ENCODE data around the gene MTFMT.
"Not testable (repeated sequence)": the region's sequence is repeated elsewhere in the genome, so short reads cannot be mapped to it uniquely, and the experiment has no call there.

The MTFMT gene

GRCh38 chr15:65038836-65039235, 9.4 kb upstream of the MTFMT start:
- no peak for DNase-seq (ENCODE audit: low read depth in 2 of 2)

GRCh38 chr15:65038428-65038827, 9.0 kb upstream of the MTFMT start:
- DNase-seq (ENCODE audit: low read depth in 2 of 2) = no peak

GRCh38 chr15:65037309-65037708, 7.9 kb upstream of the MTFMT start:
- DNase-seq (ENCODE audit: low read depth in 2 of 2) = no peak

DNA sequence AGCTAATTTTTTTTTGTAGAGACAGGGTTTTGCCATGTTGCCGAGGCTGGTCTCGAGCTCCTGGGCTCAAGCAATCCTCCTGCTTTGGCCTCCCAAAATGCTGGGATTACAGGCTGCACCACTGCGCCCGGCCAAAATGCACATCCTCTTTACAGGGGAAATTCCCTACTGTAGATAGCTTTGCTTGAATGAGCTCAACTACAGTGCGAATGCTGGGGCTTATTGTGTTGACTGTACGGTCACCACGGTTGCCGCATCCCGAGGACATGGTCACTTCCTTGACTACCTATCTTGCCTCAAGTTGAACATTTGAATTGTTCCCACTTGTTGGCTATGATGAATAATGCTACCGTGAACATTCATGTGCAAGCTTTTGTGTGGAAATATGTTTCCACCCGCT, 5.3 kb upstream of the MTFMT start:
- DNase-seq (ENCODE audit: low read depth in 2 of 2) = no peak

DNA sequence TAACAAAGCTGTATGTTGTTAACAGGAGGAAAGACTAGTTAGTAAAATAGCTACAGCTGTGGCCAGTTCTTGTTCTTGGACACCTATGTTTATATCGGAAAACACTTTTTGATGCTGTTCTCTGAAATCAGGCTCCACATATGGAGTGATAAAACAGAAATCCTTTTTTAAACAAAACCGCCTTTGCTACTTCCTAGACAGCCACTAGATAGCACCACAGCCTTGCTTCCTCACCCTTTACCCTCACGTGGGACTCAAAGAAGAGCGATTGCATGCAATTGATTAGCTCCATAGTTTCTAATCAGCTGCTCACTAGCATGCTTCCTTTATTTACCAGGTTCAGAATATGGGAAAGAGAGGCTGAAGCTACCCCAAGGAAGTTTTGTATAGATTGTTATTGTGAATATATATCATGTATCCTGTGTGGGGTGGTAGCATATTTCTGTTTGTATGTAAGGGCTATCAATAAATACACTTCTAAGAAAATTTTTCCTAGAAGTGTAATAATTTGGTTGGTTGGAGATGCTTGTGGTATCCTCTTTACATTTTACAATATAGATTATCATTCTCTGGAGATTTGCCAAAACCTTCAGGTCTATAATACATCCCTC, 4.3 kb upstream of the MTFMT start:
- no peak for DNase-seq (ENCODE audit: low read depth in 2 of 2)

DNA sequence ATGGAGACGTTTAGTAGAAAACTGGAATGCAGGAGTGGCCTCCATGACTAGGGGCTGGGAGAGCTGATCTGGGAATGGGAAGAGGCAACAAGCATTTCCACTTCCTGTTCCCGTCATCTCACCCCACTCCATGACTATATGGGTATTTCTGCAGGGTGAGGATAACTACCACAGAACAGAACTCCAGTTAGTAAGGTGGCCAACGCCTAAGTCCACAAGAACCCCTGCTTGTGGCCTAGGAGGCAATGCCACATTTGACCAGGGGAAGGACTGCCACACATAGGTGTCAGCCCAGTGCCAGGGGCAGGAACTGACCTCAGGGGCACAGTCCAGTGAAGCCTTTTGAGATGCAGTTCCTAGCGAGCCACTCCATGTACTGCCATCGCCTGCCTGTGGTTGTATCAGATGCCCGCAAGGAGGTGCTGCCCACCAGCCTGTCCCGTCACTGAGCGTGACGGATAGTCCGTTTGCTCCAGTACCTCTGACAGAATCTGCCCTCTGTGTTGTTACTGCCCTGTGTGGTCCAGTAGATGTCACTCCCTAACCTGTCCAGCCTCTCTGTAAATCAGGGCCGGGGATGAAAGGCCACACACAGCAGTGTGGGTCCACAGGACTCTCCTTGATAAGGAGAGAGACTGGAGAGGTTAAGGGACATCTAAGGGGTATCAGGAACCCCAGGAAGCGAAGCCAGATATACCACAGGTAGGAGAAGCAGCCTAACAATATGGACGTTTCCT, 3.5 kb upstream of the MTFMT start:
- no peak for DNase-seq (ENCODE audit: low read depth in 2 of 2)

DNA sequence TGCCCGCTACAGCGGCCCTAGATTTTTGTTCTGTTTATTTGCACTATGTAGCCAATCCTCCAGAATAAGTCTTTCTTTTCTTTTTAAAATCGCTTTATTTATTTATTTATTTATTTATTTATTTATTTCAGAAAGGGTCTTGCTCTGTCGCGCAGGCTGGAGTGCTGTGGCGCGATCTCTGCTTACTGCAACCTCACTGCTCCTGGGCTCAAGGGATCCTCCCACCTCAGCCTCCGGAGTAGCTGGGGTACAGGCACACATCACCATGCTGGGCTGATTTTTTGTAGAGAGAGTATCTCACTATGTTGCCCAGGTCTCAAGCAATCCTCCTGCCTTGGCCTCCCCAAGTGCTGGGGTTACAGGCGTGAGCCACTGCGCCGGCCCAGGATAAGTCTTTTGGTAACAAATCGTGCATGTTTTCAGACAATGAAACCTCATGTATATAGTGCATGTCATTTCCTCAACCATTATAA, 333 bp upstream of the MTFMT start:
- no peak for DNase-seq (ENCODE audit: low read depth in 2 of 2)

DNA sequence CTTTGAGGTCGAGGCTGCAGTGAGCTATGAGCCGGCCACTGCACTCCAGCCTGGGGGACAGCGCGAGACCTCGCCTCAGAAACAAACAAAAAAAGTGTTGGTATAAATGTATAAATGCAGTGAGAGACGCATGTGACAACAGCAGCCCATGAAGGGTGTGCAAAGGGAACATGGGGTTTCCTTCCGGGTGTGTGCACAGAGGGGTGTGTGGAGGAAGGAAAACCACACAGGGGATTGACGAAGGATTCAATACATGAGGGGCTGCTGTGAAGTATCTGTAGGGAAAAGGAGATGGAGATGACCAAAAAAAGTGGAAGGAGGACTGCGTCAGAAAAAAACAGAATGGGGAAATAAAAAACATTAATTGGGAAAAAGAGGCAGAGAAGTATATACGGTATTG, 1.1 kb downstream of the MTFMT start:
- DNase-seq (ENCODE audit: low read depth in 2 of 2) = no peak

GRCh38 chr15:65027593-65027992, 1.8 kb downstream of the MTFMT start:
- DNase-seq (ENCODE audit: low read depth in 2 of 2) = no peak

GRCh38 chr15:65026756-65027155, 2.7 kb downstream of the MTFMT start:
- DNase-seq (ENCODE audit: low read depth in 2 of 2) = no peak

GRCh38 chr15:65021488-65021887, 8.0 kb downstream of the MTFMT start:
- DNase-seq (ENCODE audit: low read depth in 2 of 2) = no peak

DNA sequence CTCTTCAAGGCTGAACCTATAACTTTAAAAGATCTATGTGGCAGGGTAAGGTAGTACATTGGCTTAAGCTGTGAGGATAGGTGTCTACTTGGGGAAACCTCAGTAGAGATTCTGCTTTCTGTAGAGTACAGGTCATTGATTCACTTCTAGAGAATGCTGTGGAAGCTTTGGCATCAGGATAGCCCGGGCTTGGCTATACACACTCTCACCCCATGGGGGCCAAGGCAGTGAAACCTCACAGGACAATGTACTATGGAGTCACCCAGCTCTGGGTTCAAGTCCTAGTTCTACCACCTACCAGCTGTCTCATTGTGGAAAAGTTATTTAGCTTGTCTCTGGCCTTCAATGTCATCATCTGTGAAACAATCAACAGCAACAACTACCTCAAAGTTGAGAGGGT, 9.0 kb downstream of the MTFMT start:
- no peak for DNase-seq (ENCODE audit: low read depth in 2 of 2)

- DNase-seq (ENCODE audit: low read depth in 2 of 2) = not testable (repeated sequence)
Measured at GRCh38 chr15:65011198-65011597, 18.2 kb downstream of the MTFMT start.

GRCh38 chr15:65008983-65009382, 20.5 kb downstream of the MTFMT start:
- no peak for DNase-seq (ENCODE audit: low read depth in 2 of 2)

DNA sequence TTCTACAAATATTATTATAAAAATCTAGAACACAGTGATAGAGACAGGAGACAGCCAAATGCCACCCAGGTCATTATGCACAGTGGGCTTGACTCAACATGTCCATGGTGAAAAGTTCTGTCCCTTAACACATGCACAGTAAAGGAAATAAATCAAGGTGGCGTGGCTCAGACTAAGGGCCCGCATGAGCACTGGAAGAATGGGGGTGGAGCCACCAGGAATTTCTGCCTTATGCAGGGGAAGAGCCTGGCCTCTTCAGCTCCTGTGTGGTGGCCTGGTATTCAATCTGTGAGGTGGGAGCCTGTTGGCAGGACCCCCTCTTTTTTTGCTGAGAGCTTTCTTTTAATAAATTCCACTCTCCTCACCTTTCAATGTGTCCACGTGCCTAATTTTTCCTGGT, 22.6 kb downstream of the MTFMT start:
- DNase-seq (ENCODE audit: low read depth in 2 of 2) = no peak

DNA sequence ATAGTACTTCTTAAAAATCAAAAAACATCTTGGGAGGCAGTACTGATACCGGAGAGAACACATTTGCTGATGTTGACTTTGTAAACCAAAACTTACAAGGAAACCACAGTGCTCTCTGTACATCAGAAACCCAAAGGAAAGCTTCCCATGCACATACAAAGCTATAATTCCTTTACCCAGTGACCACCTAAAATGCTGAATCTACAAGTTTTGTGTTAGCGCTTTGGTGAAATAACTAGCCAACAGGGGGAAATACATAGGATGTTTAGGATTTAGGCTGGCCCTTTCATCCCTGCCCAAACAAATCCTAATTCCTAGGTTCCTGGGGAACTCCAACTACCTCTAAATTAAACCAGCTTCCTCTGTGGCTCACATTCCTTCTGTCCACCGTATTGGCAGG, 24.4 kb downstream of the MTFMT start:
- no peak for DNase-seq (ENCODE audit: low read depth in 2 of 2)

DNA sequence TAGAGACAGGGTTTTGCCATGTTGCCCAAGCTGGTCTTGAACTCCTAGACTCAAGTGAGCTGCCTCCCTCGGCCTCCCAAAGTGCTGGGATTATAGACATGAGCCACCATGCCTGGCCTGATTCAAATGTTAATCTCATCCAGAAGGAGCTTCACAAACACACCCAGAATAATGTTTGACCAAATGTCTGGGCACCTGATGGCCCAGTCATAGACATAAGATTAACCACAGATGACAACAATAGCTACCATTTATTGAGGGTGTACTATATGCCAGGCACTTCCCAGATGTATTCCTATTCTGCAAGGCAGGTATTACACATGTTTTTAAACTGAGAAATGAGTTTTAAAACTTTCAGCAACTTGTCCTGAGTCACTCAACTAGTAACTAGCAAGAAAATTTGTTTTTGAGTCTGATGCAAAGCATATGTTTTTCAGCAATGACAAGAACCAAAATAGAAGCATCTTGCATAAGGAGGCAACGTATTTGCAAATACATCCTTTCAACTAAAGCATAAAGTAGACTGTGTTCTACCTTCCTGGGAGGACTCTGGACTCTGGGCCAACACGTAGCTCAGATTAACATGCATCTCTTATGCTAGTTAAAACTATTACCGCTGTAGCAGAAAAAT, 31.6 kb downstream of the MTFMT start:
- DNase-seq (ENCODE audit: low read depth in 2 of 2) = no peak

DNA sequence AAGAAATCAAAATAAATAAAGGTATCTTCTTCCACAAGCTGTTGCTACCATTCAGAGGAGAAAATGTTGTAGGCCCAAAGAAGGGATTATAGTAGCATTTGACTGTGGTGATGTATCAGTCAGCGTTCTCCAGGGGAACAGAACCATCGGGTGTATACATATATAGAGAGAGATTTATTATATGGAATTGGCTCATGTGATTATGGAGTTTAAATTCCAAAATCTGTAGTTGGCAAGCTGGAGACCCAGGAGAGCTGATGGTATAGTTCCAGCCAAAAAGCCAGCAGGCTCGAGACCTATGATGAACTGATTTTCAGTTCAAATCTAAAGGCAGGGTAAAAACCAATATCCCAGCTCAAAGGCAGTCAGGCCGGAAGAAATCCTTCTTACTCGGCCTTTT, 32.4 kb downstream of the MTFMT start:
- no peak for DNase-seq (ENCODE audit: low read depth in 2 of 2)

DNA sequence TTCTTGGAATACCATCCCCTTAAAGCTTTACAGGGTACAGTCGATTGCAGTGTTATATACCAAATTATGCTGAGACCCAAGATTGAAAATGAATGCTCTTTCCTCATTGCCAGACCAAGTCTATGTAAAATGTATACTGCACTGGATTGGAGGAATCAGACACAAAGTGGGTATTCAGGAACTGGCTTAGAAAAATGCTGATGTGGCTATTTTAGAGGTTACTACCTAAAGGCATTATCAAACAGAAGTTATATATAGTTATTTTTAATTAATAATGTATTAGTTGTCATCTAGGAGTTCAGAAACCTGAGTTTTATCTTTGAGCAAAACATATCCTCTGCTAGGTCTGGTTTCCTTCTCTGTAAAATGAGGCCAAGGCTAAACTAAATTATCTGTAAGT, 36.1 kb downstream of the MTFMT start:
- DNase-seq (ENCODE audit: low read depth in 2 of 2) = no peak

DNA sequence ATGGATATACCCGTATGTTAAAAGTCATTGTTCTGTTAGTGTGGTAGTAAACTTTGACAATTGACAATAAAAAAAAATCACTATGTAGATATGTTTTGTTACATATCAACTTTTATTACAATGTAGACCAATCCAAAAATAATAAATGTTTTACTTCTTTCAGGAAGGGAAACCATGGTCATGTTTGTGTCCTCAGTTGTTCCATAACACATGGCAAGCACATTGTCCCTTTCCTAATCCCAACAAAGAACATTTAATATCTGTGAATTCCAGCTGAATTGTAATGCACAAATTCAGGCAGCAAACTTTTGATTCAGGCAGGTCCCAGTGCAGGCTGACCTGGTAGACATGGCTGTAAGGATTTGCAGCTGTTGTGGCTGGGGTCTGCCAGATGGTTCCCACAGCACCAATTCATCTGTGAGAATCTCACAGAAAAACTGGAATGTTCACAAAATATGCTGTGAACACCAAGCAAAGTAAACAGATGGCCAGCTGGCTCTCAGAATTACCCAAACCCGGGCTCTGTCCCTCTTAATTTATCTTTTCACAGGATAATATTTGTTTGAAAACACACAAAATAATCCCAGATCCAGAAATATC, 37.8 kb downstream of the MTFMT start:
- no peak for DNase-seq (ENCODE audit: low read depth in 2 of 2)

DNA sequence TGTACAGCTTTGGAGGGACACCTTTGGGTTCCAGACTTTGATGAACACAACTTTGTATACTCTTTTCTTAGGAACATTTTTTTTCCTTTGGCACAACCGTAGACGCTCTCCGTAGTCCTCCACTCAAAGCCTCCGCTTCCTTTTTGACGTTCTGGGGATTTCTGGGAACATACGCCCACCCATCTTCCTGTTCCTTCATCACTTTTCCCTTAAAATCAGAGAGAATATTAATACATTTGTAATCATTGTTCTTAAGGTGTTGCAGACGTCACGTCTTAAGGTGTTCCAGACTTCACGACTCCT, 39.3 kb downstream of the MTFMT start:
- DNase-seq (ENCODE audit: low read depth in 2 of 2) = no peak

DNA sequence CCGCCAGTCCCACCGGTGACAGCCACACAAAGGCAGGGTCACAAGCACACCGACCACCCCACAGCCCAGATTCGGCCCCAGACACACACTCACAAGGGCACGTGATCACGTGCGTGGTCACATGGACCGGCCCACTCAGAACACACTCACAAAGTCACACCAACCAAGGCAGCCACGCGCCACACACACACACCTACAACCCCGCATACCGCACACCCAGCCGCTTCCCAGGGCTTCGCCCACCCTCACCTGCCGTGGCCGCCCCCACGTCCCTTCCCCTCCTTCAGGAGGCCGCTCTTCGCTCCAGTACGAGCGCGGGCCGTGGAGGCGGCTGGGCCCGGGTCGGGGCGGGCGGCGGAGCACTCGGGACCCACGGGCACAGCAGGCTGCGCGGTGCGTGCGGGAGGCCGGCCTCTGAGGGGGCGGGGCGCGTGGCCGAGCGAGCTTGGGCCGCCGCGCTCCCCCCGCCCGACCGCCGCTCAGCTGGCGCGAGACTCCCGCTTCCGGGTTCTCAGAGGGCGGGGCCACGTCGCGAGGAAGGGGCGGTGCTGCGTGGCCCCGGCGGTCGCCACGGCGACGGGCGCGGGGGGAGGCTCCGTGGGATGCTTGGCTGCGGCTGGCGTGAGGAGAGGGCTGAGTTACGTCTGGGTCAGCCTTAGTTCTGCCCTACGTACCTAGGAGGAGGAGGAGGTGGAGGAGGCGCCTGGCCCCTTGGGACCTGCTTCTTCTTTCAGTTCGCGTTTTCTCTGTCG, 39.8 kb downstream of the MTFMT start, which contains the start of gene SPG21:
TSS of gene SPG21 (minus strand) at position 499 of the 752 bp plus-strand sequence. CDS start 6,345 bp downstream, outside the sequence.
- DNase-seq (ENCODE audit: low read depth in 2 of 2) = peak; percentile 82
